Dendritic cell treated with granulocyte-macrophage colony-stimulating factor and Interleukin-4, amounts not matched to agents 40 ng/mL and 50 ng/mL, for 4 days (primary cell): ENCODE measurements around the gene HEMGN.

Source experiments
- H3K27ac Mint-ChIP-seq: one replicate; pipeline ENCODE4 v1.8.0; 2022; ENCODE audit warnings: mild to moderate bottlenecking, mixed read lengths
- H3K27me3 Mint-ChIP-seq: one replicate; pipeline ENCODE4 v1.8.0; 2022; ENCODE audit warnings: mild to moderate bottlenecking, mixed read lengths
- H3K36me3 Mint-ChIP-seq: one replicate; pipeline ENCODE4 v1.8.0; 2022; ENCODE audit warnings: low read depth, mixed read lengths
- H3K4me1 Mint-ChIP-seq: one replicate; pipeline ENCODE4 v1.8.0; 2022; ENCODE audit warnings: low read depth, mixed read lengths
- H3K4me3 Mint-ChIP-seq: one replicate; pipeline ENCODE4 v1.8.0; 2022; ENCODE audit warnings: mild to moderate bottlenecking, moderate library complexity, mixed read lengths
- H3K9me3 Mint-ChIP-seq: one replicate; pipeline ENCODE4 v1.8.0; 2022; ENCODE audit warnings: mixed read lengths
- intact Hi-C: fragments of 100-400 bp; cut with micrococcal nuclease; formaldehyde crosslinking; loops from one replicate; pipeline ENCODE4 v1.15.0; 2022

Gene HEMGN

DNA sequence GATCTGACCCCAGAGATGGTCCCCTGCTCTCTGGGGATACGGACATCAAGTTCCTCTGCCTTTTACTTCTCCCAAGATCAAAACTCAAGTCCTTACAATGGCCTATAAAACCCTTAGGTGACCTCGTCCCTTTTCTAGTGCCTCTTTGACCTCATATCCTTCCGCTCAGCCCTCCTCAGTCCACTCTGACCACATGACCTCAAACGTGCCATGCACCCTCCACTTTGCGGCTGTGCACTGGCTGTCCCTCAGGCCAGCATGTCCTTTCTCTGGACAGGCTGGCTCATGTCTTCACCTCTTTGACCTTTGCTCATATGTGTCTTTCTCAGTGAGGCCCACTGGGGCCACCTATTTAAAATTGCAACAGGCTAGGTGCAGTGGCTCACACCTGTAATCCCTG is 30.3 kb downstream of the HEMGN start:
- intact Hi-C loops = loop anchor here (10.0 kb wide), 1 partner anchor 193 kb away; no protein-coding TSS in a partner anchor
- H3K9me3 Mint-ChIP-seq = no peaks in the 10 kb centered on the region
- no peaks in the 10 kb centered on the region for H3K27me3 Mint-ChIP-seq
- H3K4me1 Mint-ChIP-seq = peaks cover 48% of the 10 kb centered on the region
- peak overlapping the region; percentile 89 for H3K27ac Mint-ChIP-seq
- H3K36me3 Mint-ChIP-seq = peaks cover 66% of the 10 kb centered on the region
- peak overlapping the region; percentile 0 for H3K4me3 Mint-ChIP-seq

GRCh38 chr9:97907046-97907445 is 30.9 kb downstream of the HEMGN start:
- peaks cover 46% of the 10 kb centered on the region for H3K4me1 Mint-ChIP-seq
- no peak overlapping the region for H3K4me3 Mint-ChIP-seq
- no peaks in the 10 kb centered on the region for H3K27me3 Mint-ChIP-seq
- no peaks in the 10 kb centered on the region for H3K9me3 Mint-ChIP-seq
- H3K36me3 Mint-ChIP-seq = peaks cover 65% of the 10 kb centered on the region
- H3K27ac Mint-ChIP-seq = peak overlapping the region; percentile 89
- intact Hi-C loops = loop anchor here (10.0 kb wide), 1 partner anchor 192 kb away; no protein-coding TSS in a partner anchor

DNA sequence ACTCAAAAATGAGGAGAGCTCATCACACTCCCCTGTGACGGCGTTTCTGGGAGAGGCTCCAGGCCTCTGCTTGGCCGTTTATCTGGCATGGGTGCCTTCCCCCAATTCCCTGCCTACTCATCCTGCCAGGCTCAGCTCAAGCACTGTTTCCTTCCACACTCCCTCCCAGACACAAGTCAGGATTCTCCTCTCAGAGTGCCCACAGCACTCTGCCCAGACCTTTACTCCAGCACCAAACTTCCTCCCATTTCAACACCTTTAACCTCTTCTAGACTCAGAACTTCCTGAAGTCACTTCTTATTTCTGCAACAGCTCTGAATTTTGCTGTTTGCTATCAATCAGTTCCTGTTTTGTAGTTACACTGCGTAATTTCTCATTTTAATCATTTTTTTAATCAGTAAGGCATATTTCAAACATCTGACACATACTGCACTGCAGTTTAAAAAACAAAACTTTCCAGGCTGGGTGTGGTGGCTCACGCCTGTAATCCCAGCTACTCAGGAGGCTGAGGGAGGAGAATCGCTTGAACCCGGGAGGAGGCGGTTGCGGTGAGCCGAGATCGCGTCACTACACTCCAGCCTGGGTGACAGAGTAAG is 31.6 kb downstream of the HEMGN start:
- peaks cover 46% of the 10 kb centered on the region for H3K4me1 Mint-ChIP-seq
- H3K36me3 Mint-ChIP-seq = peaks cover 59% of the 10 kb centered on the region

DNA sequence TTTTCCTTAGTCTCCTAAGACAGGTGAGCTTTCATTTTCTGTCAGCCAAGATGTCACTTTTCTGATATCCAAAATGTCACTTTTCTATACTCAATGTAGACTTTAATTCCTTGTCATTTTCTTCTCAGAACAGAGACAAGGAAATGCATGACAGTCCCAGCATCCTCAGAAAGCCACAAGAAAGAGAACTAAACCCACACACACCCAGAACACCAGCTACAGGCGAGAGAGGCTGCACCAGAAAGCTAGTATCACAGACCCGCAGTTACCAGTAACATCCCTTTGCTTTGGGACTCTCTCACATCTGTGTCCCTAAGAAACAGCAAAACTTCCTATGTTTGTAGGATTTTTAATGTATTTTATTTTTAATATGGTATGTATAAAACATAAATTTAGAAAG is 32.7 kb downstream of the HEMGN start:
- Mint-ChIP-seq H3K27me3 (no peaks in the 10 kb centered on the region), H3K27ac (peak overlapping the region; percentile 89), H3K9me3 (no peaks in the 10 kb centered on the region), H3K36me3 (peaks cover 52% of the 10 kb centered on the region), H3K4me1 (peaks cover 48% of the 10 kb centered on the region), H3K4me3 (no peak overlapping the region)
- intact Hi-C loops = loop anchor here (10.0 kb wide), 1 partner anchor 190 kb away; no protein-coding TSS in a partner anchor

More for the DNA sequence above, 31.6 kb downstream of the HEMGN start:
- Mint-ChIP-seq H3K9me3 (no peaks in the 10 kb centered on the region), H3K27ac (peak overlapping the region; percentile 89), H3K27me3 (no peaks in the 10 kb centered on the region), H3K4me3 (peak overlapping the region; percentile 51)
- intact Hi-C loops = loop anchor here (1.0 to 10.0 kb wide), 2 partner anchors 16 to 192 kb away; partner anchors contain the start of gene TRMO

DNA sequence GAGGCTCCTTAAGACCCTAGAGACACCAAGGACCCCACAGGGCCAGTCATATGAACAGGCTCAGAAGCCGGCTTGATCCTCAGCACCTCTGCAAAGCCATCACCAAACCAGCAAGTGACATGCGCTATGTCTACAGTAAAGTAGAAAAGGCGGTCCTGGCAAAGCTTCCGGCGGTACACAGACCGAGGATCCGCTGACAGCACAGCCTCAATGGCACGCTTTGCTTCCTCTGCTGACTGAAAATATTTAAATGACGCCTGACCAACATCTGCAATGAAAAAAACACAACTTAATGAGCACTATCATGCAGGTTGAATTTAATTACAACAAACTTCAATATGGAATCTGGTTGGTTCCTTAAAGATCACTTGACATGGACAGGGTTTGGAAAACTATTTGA is 33.2 kb downstream of the HEMGN start:
- peak overlapping the region; percentile 89 for H3K27ac Mint-ChIP-seq
- intact Hi-C loops = loop anchor here (10.0 kb wide), 1 partner anchor 190 kb away; no protein-coding TSS in a partner anchor
- no peaks in the 10 kb centered on the region for H3K27me3 Mint-ChIP-seq
- peaks cover 48% of the 10 kb centered on the region for H3K4me1 Mint-ChIP-seq
- no peak overlapping the region for H3K4me3 Mint-ChIP-seq
- H3K9me3 Mint-ChIP-seq = no peaks in the 10 kb centered on the region
- peaks cover 52% of the 10 kb centered on the region for H3K36me3 Mint-ChIP-seq

GRCh38 chr9:97903177-97903576 is 34.8 kb downstream of the HEMGN start:
- H3K36me3 Mint-ChIP-seq = peaks cover 51% of the 10 kb centered on the region
- H3K4me3 Mint-ChIP-seq = no peak overlapping the region
- no peak overlapping the region for H3K27ac Mint-ChIP-seq
- no peaks in the 10 kb centered on the region for H3K9me3 Mint-ChIP-seq
- H3K27me3 Mint-ChIP-seq = no peaks in the 10 kb centered on the region
- intact Hi-C loops = loop anchor here (10.0 kb wide), 1 partner anchor 188 kb away; no protein-coding TSS in a partner anchor
- H3K4me1 Mint-ChIP-seq = peaks cover 41% of the 10 kb centered on the region

- no peaks in the 10 kb centered on the region for H3K27me3 Mint-ChIP-seq
- H3K4me3 Mint-ChIP-seq = no peak overlapping the region
- H3K9me3 Mint-ChIP-seq = no peaks in the 10 kb centered on the region
- peaks cover 50% of the 10 kb centered on the region for H3K36me3 Mint-ChIP-seq
- peaks cover 26% of the 10 kb centered on the region for H3K4me1 Mint-ChIP-seq
- intact Hi-C loops = loop anchor here (10.0 kb wide), 1 partner anchor 186 kb away; no protein-coding TSS in a partner anchor
- no peak overlapping the region for H3K27ac Mint-ChIP-seq
Observed at GRCh38 chr9:97900738-97901565, 37.0 kb downstream of the HEMGN start.

- Mint-ChIP-seq H3K4me3 (no peak overlapping the region), H3K4me1 (peaks cover 25% of the 10 kb centered on the region), H3K27ac (no peak overlapping the region), H3K9me3 (no peaks in the 10 kb centered on the region), H3K27me3 (no peaks in the 10 kb centered on the region), H3K36me3 (peaks cover 57% of the 10 kb centered on the region)
- intact Hi-C loops = loop anchor here (10.0 kb wide), 1 partner anchor 185 kb away; no protein-coding TSS in a partner anchor
Observed at GRCh38 chr9:97900103-97900737, 37.8 kb downstream of the HEMGN start.

DNA sequence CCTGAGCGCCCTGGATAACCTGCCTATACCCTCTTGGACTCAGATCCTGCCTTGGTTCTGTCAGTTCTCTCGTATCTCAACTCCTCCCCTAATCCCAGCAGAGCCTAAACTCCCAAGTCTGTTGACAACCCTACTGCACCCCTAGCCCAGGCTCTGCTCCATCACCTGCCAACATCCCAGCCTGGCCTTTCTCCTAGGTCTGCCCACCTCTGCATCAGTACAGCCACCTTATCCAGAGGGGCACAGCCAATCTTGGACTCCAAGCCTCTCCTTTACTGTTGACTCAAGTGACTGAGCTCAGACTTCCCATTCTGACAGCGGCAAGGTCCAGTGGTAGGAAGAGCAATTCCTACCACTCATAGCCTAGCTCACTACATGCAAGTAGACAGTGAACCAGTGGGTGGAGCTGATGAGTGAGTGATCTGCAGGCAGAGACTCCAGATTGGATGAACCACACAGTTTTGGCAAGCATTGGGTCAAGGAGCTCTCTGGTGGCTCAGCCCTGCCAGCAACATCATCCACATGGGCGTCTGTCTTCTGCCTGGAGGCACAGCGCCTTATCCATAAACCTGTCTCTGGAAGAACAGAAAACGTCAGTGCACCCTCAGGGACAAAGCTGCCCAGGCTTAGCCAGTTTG is 42.2 kb downstream of the HEMGN start:
- intact Hi-C loops = no loop called here
- Mint-ChIP-seq H3K27ac (peak overlapping the region; percentile 36), H3K36me3 (peaks cover 34% of the 10 kb centered on the region), H3K4me3 (no peak overlapping the region), H3K4me1 (peaks cover 12% of the 10 kb centered on the region), H3K27me3 (no peaks in the 10 kb centered on the region), H3K9me3 (no peaks in the 10 kb centered on the region)

DNA sequence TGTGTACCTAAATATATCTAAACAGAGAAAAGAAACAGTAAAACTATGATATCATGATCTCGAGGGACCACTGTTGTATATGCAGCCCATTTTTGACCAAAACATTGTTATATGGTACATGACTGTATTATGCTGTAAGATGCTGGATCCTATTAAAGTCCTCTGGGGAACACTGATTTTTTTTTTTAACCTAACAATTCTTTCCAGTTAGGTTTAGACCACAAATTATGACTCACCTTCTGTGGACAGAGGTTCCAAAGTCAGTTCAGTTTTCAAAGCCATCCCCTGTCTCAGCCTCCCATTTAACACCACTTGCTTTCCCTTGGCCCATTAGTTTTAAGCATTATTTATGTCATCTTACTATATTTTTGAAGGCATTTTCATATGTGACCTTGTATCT is 42.8 kb downstream of the HEMGN start:
- peak overlapping the region; percentile 36 for H3K27ac Mint-ChIP-seq
- intact Hi-C loops = no loop called here

DNA sequence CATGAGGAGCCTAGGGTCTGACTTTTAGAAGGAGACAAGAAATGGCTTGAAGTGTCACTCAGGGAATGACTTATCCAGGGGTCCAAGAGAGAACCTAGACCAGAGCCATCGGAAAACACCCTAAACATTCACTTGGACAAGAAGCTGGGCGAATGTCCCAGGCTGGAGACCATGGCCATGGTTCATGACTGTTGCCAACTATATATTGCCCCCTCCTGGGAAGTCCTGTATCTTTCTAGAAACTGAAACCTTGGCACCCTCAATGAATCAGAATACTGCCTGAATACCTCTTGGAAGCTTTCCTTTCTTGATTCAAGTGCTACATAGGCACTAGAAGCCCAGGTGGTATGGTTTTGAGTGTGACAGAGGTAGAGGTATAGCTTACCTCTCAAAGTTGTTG is 45.6 kb downstream of the HEMGN start:
- no peak overlapping the region for H3K27ac Mint-ChIP-seq
- peaks cover 21% of the 10 kb centered on the region for H3K4me1 Mint-ChIP-seq
- peaks cover 9% of the 10 kb centered on the region for H3K36me3 Mint-ChIP-seq
- intact Hi-C loops = no loop called here
- H3K4me3 Mint-ChIP-seq = no peak overlapping the region
- H3K9me3 Mint-ChIP-seq = no peaks in the 10 kb centered on the region
- no peaks in the 10 kb centered on the region for H3K27me3 Mint-ChIP-seq

More for the DNA sequence above, 42.8 kb downstream of the HEMGN start:
- H3K36me3 Mint-ChIP-seq = peaks cover 29% of the 10 kb centered on the region
- H3K9me3 Mint-ChIP-seq = no peaks in the 10 kb centered on the region
- H3K4me1 Mint-ChIP-seq = peaks cover 16% of the 10 kb centered on the region
- no peak overlapping the region for H3K4me3 Mint-ChIP-seq
- no peaks in the 10 kb centered on the region for H3K27me3 Mint-ChIP-seq

- Mint-ChIP-seq H3K36me3 (peaks cover 9% of the 10 kb centered on the region), H3K4me3 (no peak overlapping the region), H3K4me1 (peaks cover 21% of the 10 kb centered on the region), H3K9me3 (no peaks in the 10 kb centered on the region), H3K27ac (no peak overlapping the region), H3K27me3 (no peaks in the 10 kb centered on the region)
- intact Hi-C loops = no loop called here
Observed at GRCh38 chr9:97891736-97892135, 46.2 kb downstream of the HEMGN start.
